ENCODE results near the gene HEPACAM. TPM values are rescaled to one million over a fixed set of nuclear protein-coding genes. Genes with fewer than 3 reads are reported as not detected.
A peak's percentile ranks its signal among the peaks of the same experiment; 100 is the strongest.

Gene HEPACAM
- total RNA-seq, 2 experiments from 2014 or later, result not detected

DNA sequence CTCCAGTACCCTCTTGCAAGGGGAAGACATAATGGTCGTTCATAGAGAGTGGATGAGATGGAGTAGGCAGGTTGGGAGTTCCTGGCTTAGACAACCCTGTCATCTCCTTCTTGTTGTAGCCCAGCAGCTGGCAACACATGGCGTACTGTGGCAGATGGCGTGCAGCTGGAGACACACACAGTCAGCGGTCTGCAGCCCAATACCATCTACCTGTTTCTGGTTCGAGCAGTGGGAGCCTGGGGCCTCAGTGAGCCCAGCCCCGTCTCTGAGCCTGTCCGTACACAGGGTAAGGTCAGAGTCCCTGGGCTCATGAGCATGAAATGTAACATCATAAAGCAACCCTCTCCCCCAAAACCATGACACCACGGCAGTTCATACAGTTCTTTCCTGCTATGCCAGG lies 61.9 kb downstream of the HEPACAM start:
- POLR2A ChIA-PET, result no interaction called here
- H3K4me3 Mint-ChIP-seq, result no peak overlapping the region

DNA sequence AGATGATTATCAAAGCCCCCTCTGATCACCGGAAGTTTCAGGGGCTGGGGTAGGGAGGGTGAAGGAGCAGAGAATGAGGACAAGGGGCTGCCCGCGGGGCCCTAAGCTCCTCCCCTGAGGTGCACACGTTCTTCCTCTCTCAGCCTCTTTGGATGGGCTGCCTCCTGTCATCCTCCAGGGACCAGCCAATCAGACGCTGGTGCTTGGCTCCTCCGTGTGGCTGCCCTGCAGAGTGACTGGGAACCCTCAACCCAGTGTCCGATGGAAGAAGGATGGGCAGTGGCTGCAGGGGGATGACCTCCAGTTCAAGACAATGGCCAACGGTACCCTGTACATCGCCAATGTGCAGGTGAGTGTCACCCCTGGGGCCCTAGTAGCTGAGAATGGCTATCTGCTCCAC lies 63.1 kb downstream of the HEPACAM start:
- Mint-ChIP-seq H3K9me3 (no peaks in the 10 kb centered on the region), H3K27me3 (peaks cover 77% of the 10 kb centered on the region), H3K4me3 (no peak overlapping the region), H3K4me1 (peaks cover 20% of the 10 kb centered on the region), H3K36me3 (no peaks in the 10 kb centered on the region), H3K27ac (no peak overlapping the region)
- DNase-seq, result no peak
- POLR2A ChIA-PET, result no interaction called here
- no peak for ATAC-seq (ENCODE audit: low read depth)

More for the DNA sequence above, 61.9 kb downstream of the HEPACAM start:
- Mint-ChIP-seq H3K27me3 (peaks cover 65% of the 10 kb centered on the region), H3K27ac (no peak overlapping the region), H3K9me3 (no peaks in the 10 kb centered on the region), H3K4me1 (peaks cover 20% of the 10 kb centered on the region), H3K36me3 (no peaks in the 10 kb centered on the region)
- no peak for ATAC-seq (ENCODE audit: low read depth)
- no peak for DNase-seq

DNA sequence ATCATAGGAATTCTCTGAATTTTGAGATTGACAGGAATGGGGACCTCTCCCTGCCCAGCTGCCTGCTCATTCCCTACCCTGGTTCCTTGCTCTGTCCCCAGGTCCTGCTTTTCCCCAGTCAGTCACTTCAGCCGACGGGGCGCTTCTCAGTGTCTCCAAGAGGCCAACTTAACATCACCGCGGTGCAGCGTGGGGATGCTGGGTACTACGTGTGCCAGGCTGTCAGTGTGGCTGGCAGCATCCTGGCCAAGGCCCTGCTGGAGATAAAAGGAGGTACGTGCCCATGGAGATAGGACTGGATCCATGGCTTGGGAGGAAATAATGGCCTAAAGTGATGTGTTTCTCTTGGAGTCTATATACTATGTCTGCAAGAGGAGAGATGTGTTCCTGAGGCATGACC lies 63.6 kb downstream of the HEPACAM start:
- no peak overlapping the region for H3K4me3 Mint-ChIP-seq
- DNase-seq (no peak), ATAC-seq (ENCODE audit: low read depth) (no peak)
- H3K27ac Mint-ChIP-seq, result no peak overlapping the region
- H3K9me3 Mint-ChIP-seq, result no peaks in the 10 kb centered on the region
- no peaks in the 10 kb centered on the region for H3K36me3 Mint-ChIP-seq
- H3K27me3 Mint-ChIP-seq, result peaks cover 81% of the 10 kb centered on the region
- H3K4me1 Mint-ChIP-seq, result peaks cover 19% of the 10 kb centered on the region
- POLR2A ChIA-PET, result no interaction called here

DNA sequence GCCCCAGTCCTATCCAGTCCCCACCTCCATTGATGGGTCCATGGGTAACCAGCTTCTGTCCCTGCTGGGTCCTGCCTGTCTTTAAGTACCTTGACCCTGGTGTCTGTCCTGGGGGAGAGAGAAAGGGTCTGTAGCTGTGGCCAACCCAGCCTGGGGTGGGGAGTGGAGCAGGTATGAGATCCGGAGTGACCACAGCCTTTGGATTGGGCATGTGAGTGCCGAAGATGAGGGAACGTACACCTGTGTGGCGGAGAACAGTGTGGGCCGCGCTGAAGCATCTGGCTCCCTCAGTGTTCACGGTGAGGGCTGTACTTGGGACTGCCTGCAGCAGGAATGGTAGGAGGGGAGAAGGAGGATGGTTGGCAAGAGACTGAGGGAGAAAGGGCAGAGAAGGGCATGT lies 65.4 kb downstream of the HEPACAM start:
- POLR2A ChIA-PET, result interaction anchor here (0.6 kb wide), 1 partner anchor 56 kb away, joined by 4 read pairs; no protein-coding TSS in a partner anchor
- ATAC-seq (ENCODE audit: low read depth) (no peak), DNase-seq (no peak)
- Mint-ChIP-seq H3K9me3 (no peaks in the 10 kb centered on the region), H3K4me3 (no peak overlapping the region), H3K4me1 (peaks cover 13% of the 10 kb centered on the region), H3K27ac (no peak overlapping the region), H3K27me3 (peaks cover 94% of the 10 kb centered on the region), H3K36me3 (no peaks in the 10 kb centered on the region)

DNA sequence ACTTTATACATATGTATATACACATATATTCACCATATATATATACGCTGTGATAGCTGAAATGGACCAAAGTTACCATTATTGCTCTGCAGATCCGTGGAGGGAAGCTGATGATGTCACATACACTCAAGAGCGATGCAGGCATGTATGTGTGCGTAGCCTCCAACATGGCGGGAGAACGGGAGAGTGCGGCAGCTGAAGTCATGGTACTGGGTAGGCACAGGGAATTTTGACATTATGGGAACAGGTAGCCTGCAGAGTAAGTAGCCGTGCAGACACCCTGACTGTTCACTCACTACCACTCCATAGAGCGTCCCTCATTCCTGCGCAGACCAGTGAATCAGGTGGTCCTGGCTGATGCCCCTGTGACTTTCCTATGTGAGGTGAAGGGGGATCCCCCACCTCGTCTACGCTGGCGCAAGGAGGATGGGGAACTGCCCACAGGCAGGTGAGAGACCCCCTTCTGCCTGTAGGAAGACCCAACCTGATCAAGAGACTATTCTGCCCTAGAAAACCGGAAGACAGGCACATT lies 65.9 kb downstream of the HEPACAM start:
- H3K4me1 Mint-ChIP-seq, result peaks cover 10% of the 10 kb centered on the region
- ATAC-seq (ENCODE audit: low read depth) (no peak), DNase-seq (no peak)
- POLR2A ChIA-PET, result interaction anchor here (0.6 kb wide), 1 partner anchor 57 kb away, joined by 4 read pairs; no protein-coding TSS in a partner anchor
- no peak overlapping the region for H3K4me3 Mint-ChIP-seq
- H3K36me3 Mint-ChIP-seq, result no peaks in the 10 kb centered on the region
- H3K27ac Mint-ChIP-seq, result no peak overlapping the region
- no peaks in the 10 kb centered on the region for H3K9me3 Mint-ChIP-seq
- H3K27me3 Mint-ChIP-seq, result peaks cover 92% of the 10 kb centered on the region

DNA sequence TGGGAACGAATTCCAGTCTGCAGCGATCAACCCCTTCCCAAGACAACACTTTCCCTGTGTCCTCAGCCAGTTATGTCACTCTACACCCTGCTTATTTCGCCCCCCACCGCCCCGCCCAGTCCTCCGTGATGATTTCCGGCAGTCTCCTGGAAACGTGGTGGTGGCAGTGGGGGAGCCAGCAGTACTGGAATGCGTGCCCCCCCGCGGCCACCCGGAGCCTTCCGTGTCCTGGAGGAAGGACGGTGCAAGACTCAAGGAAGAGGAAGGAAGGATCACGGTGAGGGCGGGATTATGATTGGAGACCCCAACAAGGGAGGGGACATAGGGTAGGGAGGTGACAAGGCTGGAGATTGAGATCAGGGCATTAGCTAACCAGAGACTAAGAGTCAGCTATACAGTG lies 66.5 kb downstream of the HEPACAM start:
- no peak overlapping the region for H3K27ac Mint-ChIP-seq
- peaks cover 10% of the 10 kb centered on the region for H3K4me1 Mint-ChIP-seq
- POLR2A ChIA-PET, result no interaction called here
- no peaks in the 10 kb centered on the region for H3K9me3 Mint-ChIP-seq
- ATAC-seq (ENCODE audit: low read depth) (no peak), DNase-seq (no peak)
- peak overlapping the region; percentile 37 for H3K4me3 Mint-ChIP-seq
- no peaks in the 10 kb centered on the region for H3K36me3 Mint-ChIP-seq
- peaks cover 92% of the 10 kb centered on the region for H3K27me3 Mint-ChIP-seq

Other genes with a start within 250 kb of the HEPACAM start
- gene NRGN, start 196.1 kb downstream of the HEPACAM start, total RNA-seq, result 1 to 10 TPM; 4.0 to 5.3 TPM
- gene VSIG2, start 183.8 kb downstream of the HEPACAM start, total RNA-seq, result under 1 TPM in 1 of 2 experiments, not detected in 1; 0.34 TPM
- under 1 TPM; 0.91 to 0.97 TPM for gene ESAM, start 173.8 kb downstream of the HEPACAM start, total RNA-seq
- gene MSANTD2, start 135.6 kb downstream of the HEPACAM start, total RNA-seq, result 10 to 100 TPM; 13.1 to 13.5 TPM
- 10 to 100 TPM; 19.6 to 23.7 TPM for gene ROBO3, start 70.6 kb downstream of the HEPACAM start, total RNA-seq
- not detected for gene ROBO4, start 38.2 kb downstream of the HEPACAM start, total RNA-seq
- not detected for gene HEPN1, start 16.8 kb downstream of the HEPACAM start, total RNA-seq
- gene CCDC15, start 18.2 kb upstream of the HEPACAM start, total RNA-seq, result 1 to 10 TPM; 5.9 to 6.6 TPM
- 1 to 10 TPM; 3.5 TPM for gene SLC37A2, start 127.3 kb upstream of the HEPACAM start, total RNA-seq
- 10 to 100 TPM; 13.1 to 14.3 TPM for gene TMEM218, start 175.6 kb upstream of the HEPACAM start, total RNA-seq
- not detected for gene PKNOX2, start 228.7 kb upstream of the HEPACAM start, total RNA-seq